Frontal cortex (tissue), 4 donors: ENCODE data around the gene GOLGA8N. TPM values are rescaled to one million over a fixed set of nuclear protein-coding genes. Genes with fewer than 3 reads are reported as not detected.
"Not testable (repeated sequence)": the region's sequence is repeated elsewhere in the genome, so short reads cannot be mapped to it uniquely, and the experiment has no call there.

Experiments
- DNase-seq, 2 donors: peaks; one replicate each; pipeline ENCODE4 v3.0.0; 2012; ENCODE audit warnings: low spot score in 2 of 2
- FAIRE-seq: peaks from 2 replicates; lab custom pipeline; 2012; peaks lifted over from hg19 to GRCh38; lab: Jason Lieb, UNC
- total RNA-seq: library from RNA; depleted of rRNA; stranded (reverse); fragments of >200 nt; gene quantifications from one replicate; pipeline ENCODE4 v1.2.3, GENCODE V29; 2014
- donor health status: control.
- donor health status: control.
- donor health status: control.

The GOLGA8N gene
- 2.4 TPM for total RNA-seq

GRCh38 chr15:32593151-32593550 is at the start of gene GOLGA8N:
GOLGA8N (plus strand) TSS chr15:32593456.
- not testable (repeated sequence) for DNase-seq, FAIRE-seq

GRCh38 chr15:32543456-32543855 is 49.8 kb upstream of the GOLGA8N start:
- FAIRE-seq, result peak; percentile 23
- DNase-seq, result not testable (repeated sequence)

GRCh38 chr15:32545129-32545528 is 48.1 kb upstream of the GOLGA8N start:
- not testable (repeated sequence) for DNase-seq
- FAIRE-seq, result peak; percentile 90

- DNase-seq, result not testable (repeated sequence)
- FAIRE-seq, result peak; percentile 76
Observed at GRCh38 chr15:32554587-32554986, 38.7 kb upstream of the GOLGA8N start.

GRCh38 chr15:32562198-32562597 is 31.1 kb upstream of the GOLGA8N start:
- peak; percentile 99 for FAIRE-seq
- not testable (repeated sequence) for DNase-seq

- not testable (repeated sequence) for DNase-seq, FAIRE-seq
Observed at GRCh38 chr15:32568988-32569387, 24.3 kb upstream of the GOLGA8N start.

- DNase-seq, FAIRE-seq: not testable (repeated sequence)
Observed at GRCh38 chr15:32578482-32578881, 14.8 kb upstream of the GOLGA8N start.

GRCh38 chr15:32585844-32586243 is 7.4 kb upstream of the GOLGA8N start:
- not testable (repeated sequence) for FAIRE-seq, DNase-seq

GRCh38 chr15:32609518-32609917 is 16.3 kb downstream of the GOLGA8N start:
- DNase-seq, FAIRE-seq: not testable (repeated sequence)

- DNase-seq, FAIRE-seq: not testable (repeated sequence)
Observed at GRCh38 chr15:32610719-32611118, 17.5 kb downstream of the GOLGA8N start.

GRCh38 chr15:32614712-32615050 is 21.4 kb downstream of the GOLGA8N start:
- DNase-seq, FAIRE-seq: not testable (repeated sequence)

GRCh38 chr15:32615051-32615870 is 22.0 kb downstream of the GOLGA8N start, which contains the start of gene ARHGAP11A:
ARHGAP11A (plus strand) TSS chr15:32615504; CDS start chr15:32616212, 708 bp downstream.
- DNase-seq, result peak; percentile 31 to 58
- not testable (repeated sequence) for FAIRE-seq

GRCh38 chr15:32615871-32616426 is 22.7 kb downstream of the GOLGA8N start:
- DNase-seq, FAIRE-seq: not testable (repeated sequence)

GRCh38 chr15:32636410-32636809 is 43.2 kb downstream of the GOLGA8N start:
- DNase-seq (no peak), FAIRE-seq (no peak)

GRCh38 chr15:32636908-32637567 is 43.8 kb downstream of the GOLGA8N start:
- DNase-seq, result no peak
- FAIRE-seq, result no peak

GRCh38 chr15:32637704-32638103 is 44.4 kb downstream of the GOLGA8N start:
- FAIRE-seq (no peak), DNase-seq (no peak)

GRCh38 chr15:32641517-32642059 is 48.3 kb downstream of the GOLGA8N start, which contains the start of gene SCG5:
SCG5 (plus strand) TSS chr15:32641710; CDS start chr15:32643593, 1,883 bp downstream.
- peak in 1 of 2 donors; percentile 52 for DNase-seq
- FAIRE-seq, result no peak

GRCh38 chr15:32642667-32643435 is 49.6 kb downstream of the GOLGA8N start:
- DNase-seq (no peak), FAIRE-seq (no peak)

- no peak for DNase-seq
- no peak for FAIRE-seq
Observed at GRCh38 chr15:32643907-32644445, 50.7 kb downstream of the GOLGA8N start.
